ENCODE measurements around the gene CHCHD2.
"Not testable (repeated sequence)": the region's sequence is repeated elsewhere in the genome, so short reads cannot be mapped to it uniquely, and the experiment has no call there.

Gene CHCHD2

DNA sequence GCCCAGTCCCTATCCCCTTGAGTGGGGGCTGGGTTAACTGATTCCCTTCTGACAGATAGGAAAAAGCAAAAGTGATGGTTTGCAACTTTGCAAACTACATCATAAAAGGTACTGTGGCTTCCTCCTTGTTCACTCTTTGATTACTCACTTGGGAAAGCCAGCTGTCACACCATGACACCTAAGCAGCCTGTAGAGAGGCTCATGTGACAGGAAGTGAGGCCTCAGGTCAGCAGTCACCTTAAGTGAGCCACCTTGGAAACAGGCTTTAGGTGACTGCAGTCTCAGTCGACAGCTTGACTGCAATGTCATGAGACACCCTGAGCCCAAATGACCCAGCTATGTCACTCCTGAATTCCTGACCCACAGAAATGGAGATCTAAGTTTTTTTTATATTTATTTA lies 4.3 kb upstream of the CHCHD2 start:
- H3K9me3 ChIP-seq (ENCODE audit: low read depth, low read length), result no peaks in the 10 kb centered on the region
- H3K36me3 ChIP-seq (ENCODE audit: insufficient read depth, low read length), result no peaks in the 10 kb centered on the region
- H3K4me3 ChIP-seq, result no peak overlapping the region
- H3K27ac ChIP-seq, result no peak overlapping the region
- no peak overlapping the region for H3K9ac ChIP-seq (ENCODE audit: insufficient read length)
- no peak for TF ChIP-seq EZH2 (IDR thresholded peaks at IDR 0.05)
- TF ChIP-seq FOXP2 (optimal IDR thresholded peaks at IDR 0.05; ENCODE audit: control extremely low read depth, extremely low read length, insufficient read depth), result no peak
- TF ChIP-seq POLR2AphosphoS5 (IDR thresholded peaks at IDR 0.05; ENCODE audit: borderline replicate concordance, low read depth, low read length), result no peak
- no peak for DNase-seq (ENCODE audit: low read depth, low spot score)

DNA sequence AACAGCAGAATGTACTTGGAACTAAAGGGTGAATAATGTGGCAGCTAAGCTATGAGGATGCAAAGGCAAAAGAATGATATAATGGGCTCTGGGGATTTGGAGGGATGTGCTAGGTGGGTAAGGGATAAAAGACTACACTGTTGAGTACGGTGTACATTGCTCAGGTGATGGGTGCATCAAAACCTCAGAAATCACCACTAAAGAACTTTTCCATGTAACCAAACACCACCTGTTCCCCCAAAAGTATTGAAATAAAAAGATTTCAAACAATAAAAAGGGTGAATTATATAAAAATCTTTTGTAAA lies 1.6 kb upstream of the CHCHD2 start:
- Histone ChIP-seq H3K9me3 (ENCODE audit: low read depth, low read length) (no peaks in the 10 kb centered on the region), H3K4me3 (no peak overlapping the region), H3K9ac (ENCODE audit: insufficient read length) (no peak overlapping the region), H3K36me3 (ENCODE audit: insufficient read depth, low read length) (peaks cover 19% of the 10 kb centered on the region), H3K27ac (no peak overlapping the region)
- no peak for DNase-seq (ENCODE audit: low read depth, low spot score)
- TF ChIP-seq EZH2 (IDR thresholded peaks at IDR 0.05) (no peak), POLR2AphosphoS5 (IDR thresholded peaks at IDR 0.05; ENCODE audit: borderline replicate concordance, low read depth, low read length) (no peak), FOXP2 (optimal IDR thresholded peaks at IDR 0.05; ENCODE audit: control extremely low read depth, extremely low read length, insufficient read depth) (no peak)

DNA sequence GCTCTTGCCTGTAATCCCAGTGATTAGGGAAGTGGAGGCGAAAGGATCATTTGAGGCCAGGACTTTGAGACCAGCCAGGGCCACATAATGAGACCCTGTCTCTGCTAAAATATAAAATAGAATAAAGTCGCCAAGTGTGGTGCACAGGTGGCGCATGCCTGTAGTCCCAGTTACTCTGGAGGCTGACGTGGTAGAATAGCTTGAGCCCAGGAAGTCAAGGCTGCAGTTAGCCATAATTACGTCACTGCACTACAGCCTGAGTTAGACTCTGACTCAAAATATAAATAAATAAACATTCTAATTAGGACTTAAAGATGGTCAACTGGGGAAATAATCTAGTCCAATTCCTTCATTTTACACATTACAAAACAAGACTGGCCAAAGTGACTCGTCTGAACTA lies 768 bp downstream of the CHCHD2 start:
- DNase-seq (ENCODE audit: low read depth, low spot score), result no peak
- H3K9ac ChIP-seq (ENCODE audit: insufficient read length), result peak overlapping the region; percentile 94
- H3K36me3 ChIP-seq (ENCODE audit: insufficient read depth, low read length), result peaks cover 43% of the 10 kb centered on the region
- TF ChIP-seq EZH2 (IDR thresholded peaks at IDR 0.05), result no peak
- no peak for TF ChIP-seq POLR2AphosphoS5 (IDR thresholded peaks at IDR 0.05; ENCODE audit: borderline replicate concordance, low read depth, low read length)
- TF ChIP-seq FOXP2 (optimal IDR thresholded peaks at IDR 0.05; ENCODE audit: control extremely low read depth, extremely low read length, insufficient read depth), result no peak
- H3K9me3 ChIP-seq (ENCODE audit: low read depth, low read length), result no peaks in the 10 kb centered on the region
- no peak overlapping the region; the same call in 1 of the 2 replicates for H3K27ac ChIP-seq
- peak overlapping the region; percentile 90 for H3K4me3 ChIP-seq

DNA sequence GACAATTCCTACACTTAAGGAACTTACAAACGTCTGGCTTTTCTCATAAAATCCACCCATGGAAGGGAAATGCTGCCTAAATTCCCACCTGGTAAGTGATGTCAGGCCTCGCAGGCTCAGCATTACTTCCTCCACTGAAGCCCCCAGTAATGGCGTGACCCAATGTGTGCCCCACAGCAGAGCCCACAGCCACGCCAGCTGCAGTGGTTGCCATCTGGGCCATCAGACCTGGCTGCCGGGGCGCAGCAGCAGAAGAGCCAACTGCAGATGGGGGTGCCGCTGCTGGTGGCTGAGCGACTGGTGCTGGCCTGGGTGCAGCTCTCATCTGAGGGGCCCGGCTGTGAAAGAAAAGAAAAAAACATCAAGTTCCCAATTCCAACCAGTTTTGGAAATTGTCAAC lies 2.1 kb downstream of the CHCHD2 start:
- H3K36me3 ChIP-seq (ENCODE audit: insufficient read depth, low read length), result peaks cover 57% of the 10 kb centered on the region
- not testable (repeated sequence) for H3K4me3 ChIP-seq

DNA sequence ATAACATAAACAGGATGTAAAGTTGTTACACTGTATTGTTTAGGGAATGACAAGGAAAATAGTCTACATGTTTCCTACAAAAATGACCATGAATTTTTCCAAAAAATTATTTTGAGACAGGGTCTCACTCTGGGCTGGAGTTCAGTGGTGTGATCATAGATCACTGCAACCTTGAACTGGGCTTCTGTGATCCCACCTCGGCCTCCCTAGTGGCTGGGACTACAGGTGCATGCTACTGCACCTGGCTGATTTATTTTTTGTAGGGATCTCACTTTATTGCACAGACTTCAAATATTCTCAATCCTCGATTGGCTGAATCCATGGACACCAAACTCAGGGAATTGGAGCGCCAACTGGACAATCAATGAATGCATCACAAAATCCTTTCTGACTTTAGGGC lies 6.6 kb downstream of the CHCHD2 start:
- no peak for DNase-seq (ENCODE audit: low read depth, low spot score)
- TF ChIP-seq POLR2AphosphoS5 (IDR thresholded peaks at IDR 0.05; ENCODE audit: borderline replicate concordance, low read depth, low read length), result no peak

More for the DNA sequence above, 2.1 kb downstream of the CHCHD2 start:
- not testable (repeated sequence) for H3K9ac ChIP-seq (ENCODE audit: insufficient read length); H3K27ac ChIP-seq; H3K9me3 ChIP-seq (ENCODE audit: low read depth, low read length); DNase-seq (ENCODE audit: low read depth, low spot score)

DNA sequence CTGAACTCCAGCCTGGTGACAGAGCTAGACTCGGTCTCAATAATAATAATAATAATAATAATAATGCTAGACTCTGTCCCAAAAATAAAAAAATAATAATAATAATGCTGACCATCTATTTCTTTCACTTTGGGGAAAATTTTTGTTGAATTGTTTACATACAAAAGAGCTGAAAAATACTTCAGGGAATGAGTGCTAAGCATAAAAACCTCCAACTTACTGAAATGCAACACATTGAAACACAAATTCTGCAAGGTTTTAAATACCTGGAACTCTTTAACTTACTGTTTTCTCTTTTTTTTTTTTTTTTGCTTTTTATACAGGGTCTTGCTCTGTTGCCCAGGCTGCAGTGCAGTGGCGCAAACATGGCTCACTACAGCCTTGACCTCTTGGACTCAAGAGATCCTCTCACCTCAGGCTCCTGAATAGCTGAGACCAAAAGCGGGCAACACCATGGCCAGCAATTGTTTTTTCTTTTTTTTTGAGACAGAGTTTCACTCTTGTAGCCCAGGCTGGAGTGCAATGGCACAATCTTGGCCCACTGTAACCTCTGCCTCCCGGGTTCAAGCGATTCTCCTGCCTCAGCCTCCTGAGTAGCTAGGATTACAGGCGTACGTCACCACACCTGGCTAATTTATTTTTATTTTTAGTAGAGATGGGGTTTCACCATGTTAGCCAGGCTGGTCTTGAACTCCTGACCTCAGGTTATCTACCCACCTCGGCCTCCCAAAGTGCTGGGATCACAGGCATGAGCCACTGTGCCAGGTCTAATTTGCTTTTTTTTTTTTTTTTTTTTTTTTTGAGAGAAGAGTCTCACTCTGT lies 7.9 kb downstream of the CHCHD2 start:
- H3K9ac ChIP-seq (ENCODE audit: insufficient read length); H3K9me3 ChIP-seq (ENCODE audit: low read depth, low read length); H3K27ac ChIP-seq; DNase-seq (ENCODE audit: low read depth, low spot score); H3K4me3 ChIP-seq: not testable (repeated sequence)
- peaks cover 43% of the 10 kb centered on the region for H3K36me3 ChIP-seq (ENCODE audit: insufficient read depth, low read length)
- TF ChIP-seq POLR2AphosphoS5 (IDR thresholded peaks at IDR 0.05; ENCODE audit: borderline replicate concordance, low read depth, low read length), result 0 out of 2 replicates have a peak, but pooled peaks have one; percentile 9

More for the DNA sequence above, 6.6 kb downstream of the CHCHD2 start:
- no peak overlapping the region for H3K9ac ChIP-seq (ENCODE audit: insufficient read length)
- no peaks in the 10 kb centered on the region for H3K9me3 ChIP-seq (ENCODE audit: low read depth, low read length)
- no peak overlapping the region for H3K27ac ChIP-seq
- H3K36me3 ChIP-seq (ENCODE audit: insufficient read depth, low read length), result peaks cover 52% of the 10 kb centered on the region
- H3K4me3 ChIP-seq, result no peak overlapping the region

DNA sequence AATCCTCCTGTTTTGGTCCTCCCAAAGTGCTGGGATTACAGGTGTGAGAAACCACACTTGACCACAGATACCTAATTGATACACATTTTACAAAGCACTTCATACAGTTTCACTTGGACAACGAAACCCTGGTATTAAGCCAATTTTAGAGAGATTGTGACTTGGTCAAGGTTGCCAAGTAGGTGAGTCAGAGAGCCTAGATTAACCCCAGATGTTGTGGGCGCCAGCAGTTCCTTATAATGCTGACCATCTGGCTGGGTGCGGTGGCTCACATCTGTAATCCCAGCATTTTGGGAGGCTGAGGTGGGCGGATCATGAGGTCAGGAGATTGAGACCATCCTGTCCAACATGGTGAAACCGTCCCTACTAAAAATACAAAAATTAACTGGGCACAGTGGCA lies 8.6 kb downstream of the CHCHD2 start:
- H3K9me3 ChIP-seq (ENCODE audit: low read depth, low read length), result no peaks in the 10 kb centered on the region
- H3K27ac ChIP-seq, result no peak overlapping the region
- peaks cover 36% of the 10 kb centered on the region for H3K36me3 ChIP-seq (ENCODE audit: insufficient read depth, low read length)
- TF ChIP-seq FOXP2 (optimal IDR thresholded peaks at IDR 0.05; ENCODE audit: control extremely low read depth, extremely low read length, insufficient read depth) (no peak), EZH2 (IDR thresholded peaks at IDR 0.05) (no peak), POLR2AphosphoS5 (IDR thresholded peaks at IDR 0.05; ENCODE audit: borderline replicate concordance, low read depth, low read length) (no peak)
- H3K4me3 ChIP-seq, result no peak overlapping the region
- no peak overlapping the region for H3K9ac ChIP-seq (ENCODE audit: insufficient read length)
- DNase-seq (ENCODE audit: low read depth, low spot score), result no peak

DNA sequence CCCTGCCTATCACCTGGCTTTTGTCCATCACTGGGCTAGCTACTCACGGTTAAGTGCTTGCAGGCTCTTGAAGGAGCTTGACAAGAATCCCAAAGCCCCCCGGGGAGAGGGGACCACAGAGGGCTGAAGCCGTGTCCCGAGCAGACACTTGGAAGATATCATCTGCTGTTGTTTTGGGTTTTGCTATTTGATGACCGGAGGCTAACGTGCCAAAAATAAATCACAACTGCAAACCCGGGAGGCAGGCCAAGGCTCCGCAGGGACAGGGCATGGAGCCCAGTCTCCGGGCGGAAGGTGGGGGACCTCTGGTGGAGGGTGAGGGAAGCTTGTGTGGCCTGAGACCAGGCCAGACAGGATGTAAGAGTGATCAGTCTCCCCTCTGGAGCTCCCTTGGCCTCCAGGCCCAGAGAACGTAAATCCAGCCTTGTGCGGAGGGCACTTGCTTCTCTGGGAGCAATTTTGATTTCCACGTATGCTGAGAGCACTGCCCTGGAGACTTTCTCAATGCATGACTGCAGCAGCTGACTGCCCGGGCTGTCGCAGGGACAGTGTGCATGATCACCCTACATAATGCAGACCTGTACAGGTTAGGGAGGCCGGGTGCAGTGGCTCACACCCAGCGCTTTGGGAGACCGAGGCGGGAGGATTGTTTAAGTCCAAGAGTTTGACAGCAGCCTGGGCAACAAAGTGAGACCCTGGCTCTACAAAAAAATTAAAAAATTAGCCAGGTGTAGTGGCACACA lies 13.3 kb downstream of the CHCHD2 start, which contains the start of gene PHKG1:
Gene PHKG1, minus strand, starts transcription at position 164 of the 743 bp plus-strand sequence. CDS start 4,011 bp downstream, outside the sequence.
- TF ChIP-seq POLR2AphosphoS5 (IDR thresholded peaks at IDR 0.05; ENCODE audit: borderline replicate concordance, low read depth, low read length) (no peak), FOXP2 (optimal IDR thresholded peaks at IDR 0.05; ENCODE audit: control extremely low read depth, extremely low read length, insufficient read depth) (no peak), EZH2 (IDR thresholded peaks at IDR 0.05) (no peak)
- no peak within 1 kb of the TSS for H3K27ac ChIP-seq
- no peak for DNase-seq (ENCODE audit: low read depth, low spot score)
- no peaks in the 10 kb centered on the region for H3K36me3 ChIP-seq (ENCODE audit: insufficient read depth, low read length)
- H3K4me3 ChIP-seq, result no peak within 1 kb of the TSS
- no peak within 1 kb of the TSS for H3K9ac ChIP-seq (ENCODE audit: insufficient read length)
- no peaks in the 10 kb centered on the region for H3K9me3 ChIP-seq (ENCODE audit: low read depth, low read length)

DNA sequence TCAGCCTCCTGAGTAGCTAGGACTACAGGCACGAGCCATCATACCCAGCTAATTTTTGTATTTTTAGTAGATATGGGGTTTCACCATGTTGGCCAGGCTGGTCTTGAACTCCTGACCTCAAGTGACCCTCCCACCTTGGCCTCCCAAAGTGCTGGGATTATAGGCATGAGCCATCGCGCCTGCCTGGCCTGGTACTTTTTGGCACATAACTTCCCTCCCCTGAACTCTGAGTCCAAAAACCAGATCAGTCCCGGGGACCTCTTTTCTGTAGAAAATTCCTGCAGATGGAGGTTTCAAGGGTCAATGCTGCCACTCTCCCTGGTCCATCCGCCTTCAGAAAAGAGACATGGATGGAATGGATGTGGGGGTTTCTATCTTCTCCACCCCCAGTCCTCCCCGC lies 13.9 kb downstream of the CHCHD2 start:
- not testable (repeated sequence) for DNase-seq (ENCODE audit: low read depth, low spot score); H3K27ac ChIP-seq

More for the DNA sequence above, 13.9 kb downstream of the CHCHD2 start:
- not testable (repeated sequence) for H3K9ac ChIP-seq (ENCODE audit: insufficient read length); H3K4me3 ChIP-seq; H3K9me3 ChIP-seq (ENCODE audit: low read depth, low read length); H3K36me3 ChIP-seq (ENCODE audit: insufficient read depth, low read length)

All from SK-N-MC (cell line).